Sigmoid colon (tissue), 7 donors: Measurements from ENCODE around the gene GSTT2B. TPM values are rescaled to one million over a fixed set of nuclear protein-coding genes. Genes with fewer than 3 reads are reported as not detected.

Experiments used
- DNase-seq: peaks from one replicate; pipeline ENCODE4 v3.0.0-alpha.2; 2019
- H3K27ac ChIP-seq, 4 donors: fragments of 200-600 bp; sonication (generic); one replicate each; pipeline ENCODE4 v1.5.1; 2016 to 2019; ENCODE audit warnings: mild to moderate bottlenecking in 1 of 4
- H3K27me3 ChIP-seq, 3 donors: fragments of 200-600 bp; sonication (generic); one replicate each; pipeline ENCODE4 v1.5.1; 2019; ENCODE audit warnings: mild to moderate bottlenecking in 1 of 3
- H3K36me3 ChIP-seq, 4 donors: fragments of 200-600 bp; sonication (generic); one replicate each; pipeline ENCODE4 v1.5.1; 2016 to 2019
- H3K4me1 ChIP-seq, 4 donors: fragments of 200-600 bp; sonication (generic); one replicate each; pipeline ENCODE4 v1.5.1; 2017 to 2019
- H3K4me3 ChIP-seq, 4 donors: fragments of 200-600 bp; sonication (generic); one replicate each; pipeline ENCODE4 v1.5.1; 2017 to 2019; ENCODE audit warnings: mild to moderate bottlenecking in 2 of 4, moderate library complexity in 1 of 4
- H3K9me3 ChIP-seq, 4 donors: fragments of 200-600 bp in 3 of 4; sonication (generic) in 3 of 4; one replicate each; pipeline versions ENCODE4 v1.5.1 to v1.6.1; 2013 to 2019
- EP300 ChIP-seq, 4 donors: sonication (generic); formaldehyde crosslinking; IDR thresholded peaks; one replicate each; pipeline ENCODE4 v1.6.1; 2017; ENCODE audit warnings: antibody characterized with exemption in 4 of 4
- POLR2A ChIP-seq, 2 donors: fragments of 450-650 bp; IDR thresholded peaks; one replicate each; pipeline ENCODE4 v1.6.1; 2016; ENCODE audit warnings: antibody characterized with exemption in 2 of 2, mild to moderate bottlenecking in 2 of 2, moderate library complexity in 2 of 2
- POLR2AphosphoS5 ChIP-seq, 4 donors: sonication (generic); formaldehyde crosslinking; IDR thresholded peaks; one replicate each; pipeline ENCODE4 v1.6.1; 2017; ENCODE audit warnings: antibody characterized with exemption in 4 of 4
- WGBS, 2 donors: extraction: QIAGEN DNeasy Blood & Tissue Kit; methylation state at CpG; one replicate each; pipeline ENCODE4 v1.1.7; 2013; 5-methylcytosine and 5-hydroxymethylcytosine counted together
- intact Hi-C: fragments of 100-400 bp; cut with DNase I; formaldehyde crosslinking; loops from one replicate; pipeline ENCODE4 v1.15.1; 2023
- polyA plus RNA-seq, 3 donors: library from polyadenylated mRNA; stranded (reverse); fragments of 200-250 nt; gene quantifications; one replicate each; pipeline ENCODE4 v1.2.3, GENCODE V29; 2013
- total RNA-seq, 4 donors: library from RNA; depleted of rRNA; stranded (reverse); fragments of >200 nt; gene quantifications; one replicate each; pipeline ENCODE4 v1.1.0, GENCODE V29; 2016
- TF ChIP-seq, protein P1 (sequence below), 4 experiments: fragments of 450-650 bp in 3 of 4; fragments of 200-600 bp in 1 of 4; IDR thresholded peaks; one replicate each; pipeline ENCODE4 v1.5.1; 2016 to 2019; ENCODE audit warnings: antibody characterized with exemption in 4 of 4, mild to moderate bottlenecking in 3 of 4, moderate library complexity in 2 of 4
- donor health status: healthy with polysubstance abuse.
- donor health status: Bipolar disorder and iron deficiency.
- donor health status: healthy.

The GSTT2B gene
- total and polyA plus RNA-seq, 7 donors = 0.71 to 9.4 (median 4.2) TPM; not detected in 2

DNA sequence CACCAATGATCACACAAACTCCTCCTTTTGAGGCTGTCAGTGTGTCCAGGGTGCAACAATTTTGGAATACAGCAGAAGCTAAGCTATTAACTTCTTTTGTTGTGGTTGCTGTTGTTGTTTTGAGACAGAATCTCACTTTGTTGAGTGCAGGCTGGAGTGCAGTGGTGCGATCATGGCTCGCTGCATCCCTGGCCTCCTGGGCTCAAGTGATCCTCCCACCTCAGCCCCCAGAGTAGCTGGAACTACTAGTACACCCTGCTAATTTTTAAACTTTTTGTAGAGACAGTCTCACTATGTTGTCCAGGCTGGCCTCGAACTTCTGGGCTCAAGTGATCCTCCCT is 22.0 kb downstream of the GSTT2B start:
- no peaks in the 10 kb centered on the region for H3K9me3 ChIP-seq
- intact Hi-C loops = no loop called here
- no peaks in the 10 kb centered on the region for H3K27me3 ChIP-seq
- H3K36me3 ChIP-seq = no peaks in the 10 kb centered on the region
- no peak for DNase-seq
- H3K27ac ChIP-seq = no peak overlapping the region
- TF ChIP-seq, protein P1, sequence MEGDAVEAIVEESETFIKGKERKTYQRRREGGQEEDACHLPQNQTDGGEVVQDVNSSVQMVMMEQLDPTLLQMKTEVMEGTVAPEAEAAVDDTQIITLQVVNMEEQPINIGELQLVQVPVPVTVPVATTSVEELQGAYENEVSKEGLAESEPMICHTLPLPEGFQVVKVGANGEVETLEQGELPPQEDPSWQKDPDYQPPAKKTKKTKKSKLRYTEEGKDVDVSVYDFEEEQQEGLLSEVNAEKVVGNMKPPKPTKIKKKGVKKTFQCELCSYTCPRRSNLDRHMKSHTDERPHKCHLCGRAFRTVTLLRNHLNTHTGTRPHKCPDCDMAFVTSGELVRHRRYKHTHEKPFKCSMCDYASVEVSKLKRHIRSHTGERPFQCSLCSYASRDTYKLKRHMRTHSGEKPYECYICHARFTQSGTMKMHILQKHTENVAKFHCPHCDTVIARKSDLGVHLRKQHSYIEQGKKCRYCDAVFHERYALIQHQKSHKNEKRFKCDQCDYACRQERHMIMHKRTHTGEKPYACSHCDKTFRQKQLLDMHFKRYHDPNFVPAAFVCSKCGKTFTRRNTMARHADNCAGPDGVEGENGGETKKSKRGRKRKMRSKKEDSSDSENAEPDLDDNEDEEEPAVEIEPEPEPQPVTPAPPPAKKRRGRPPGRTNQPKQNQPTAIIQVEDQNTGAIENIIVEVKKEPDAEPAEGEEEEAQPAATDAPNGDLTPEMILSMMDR (IDR thresholded peaks at IDR 0.05) = no peak
- TF ChIP-seq POLR2A (IDR thresholded peaks at IDR 0.05) = no peak
- no peak for TF ChIP-seq EP300 (IDR thresholded peaks at IDR 0.05)
- no peak for TF ChIP-seq POLR2AphosphoS5 (IDR thresholded peaks at IDR 0.05)
- H3K4me3 ChIP-seq = no peak overlapping the region
- H3K4me1 ChIP-seq = no peaks in the 10 kb centered on the region
- 76 to 87% methylated on average over 3 of the region's 3 CpGs for WGBS, 2 donors

DNA sequence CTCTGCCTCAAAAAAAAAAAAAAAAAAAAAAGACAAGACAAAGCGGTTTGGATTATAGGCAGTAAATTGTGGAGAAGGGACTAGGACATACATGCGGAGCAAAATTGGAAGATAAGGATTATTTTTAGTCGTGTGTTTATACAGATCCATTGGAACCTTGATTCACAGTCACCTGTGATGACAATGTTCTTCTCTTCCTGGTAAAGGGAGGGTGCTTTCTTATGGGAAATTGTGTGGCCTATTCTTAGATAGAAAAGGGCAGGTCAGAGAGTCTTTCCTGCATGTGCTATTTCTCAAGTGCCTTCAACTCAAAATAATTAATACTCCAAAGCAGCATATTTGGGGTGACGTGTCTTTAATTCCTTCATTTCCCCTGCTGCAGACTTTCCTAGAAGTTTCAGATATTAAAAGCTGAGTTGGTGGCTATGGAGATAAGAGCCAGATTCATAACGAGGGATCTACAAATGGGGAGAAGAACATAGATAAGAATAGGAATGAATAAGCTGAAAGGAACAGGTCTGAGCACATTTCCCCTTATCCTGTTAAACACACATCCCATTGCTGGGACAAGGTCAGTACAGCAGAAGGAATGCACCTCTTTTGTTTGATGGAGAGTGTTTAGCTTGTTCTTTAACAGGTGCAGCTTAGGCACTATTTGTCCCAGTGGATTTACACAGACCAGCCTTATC is 22.5 kb downstream of the GSTT2B start:
- WGBS, 2 donors = 76% methylated on average over 5 of the region's 5 CpGs
- Histone ChIP-seq H3K9me3 (no peaks in the 10 kb centered on the region), H3K27ac (no peak overlapping the region), H3K36me3 (no peaks in the 10 kb centered on the region), H3K27me3 (no peaks in the 10 kb centered on the region), H3K4me3 (no peak overlapping the region), H3K4me1 (no peaks in the 10 kb centered on the region)
- TF ChIP-seq, protein P1 (IDR thresholded peaks at IDR 0.05) = no peak
- TF ChIP-seq EP300 (IDR thresholded peaks at IDR 0.05) (no peak), POLR2A (IDR thresholded peaks at IDR 0.05) (no peak), POLR2AphosphoS5 (IDR thresholded peaks at IDR 0.05) (no peak)
- no peak for DNase-seq
- intact Hi-C loops = no loop called here

DNA sequence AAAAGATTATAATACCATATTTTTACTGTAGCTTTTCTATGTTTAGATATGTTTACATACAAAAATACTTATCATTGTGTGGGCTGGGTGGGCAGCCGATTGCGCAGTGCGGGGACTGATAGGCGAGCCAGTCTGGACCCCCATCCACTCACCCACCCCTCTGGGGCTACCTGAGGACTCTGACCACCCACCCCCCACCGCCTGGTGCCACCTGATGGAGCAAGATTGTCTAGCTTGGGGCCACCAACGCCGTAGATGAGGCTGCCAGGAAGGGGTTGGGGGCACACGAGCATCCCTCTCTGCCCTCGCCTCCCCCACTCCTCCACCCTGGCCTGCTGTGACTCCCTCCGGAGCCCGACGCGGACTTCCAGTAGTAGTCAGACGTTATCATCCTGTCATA is 34.4 kb downstream of the GSTT2B start:
- Histone ChIP-seq H3K36me3 (peaks cover 0 to 35% (median 14%) of the 10 kb centered on the region in 4 donors), H3K27ac (no peak overlapping the region), H3K27me3 (no peaks in the 10 kb centered on the region), H3K9me3 (peaks cover 0 to 10% (median 0%) of the 10 kb centered on the region in 4 donors), H3K4me1 (no peaks in the 10 kb centered on the region), H3K4me3 (no peak overlapping the region)
- TF ChIP-seq, protein P1 (IDR thresholded peaks at IDR 0.05) = no peak
- TF ChIP-seq EP300 (IDR thresholded peaks at IDR 0.05) = no peak
- TF ChIP-seq POLR2A (IDR thresholded peaks at IDR 0.05) = no peak
- no peak for TF ChIP-seq POLR2AphosphoS5 (IDR thresholded peaks at IDR 0.05)
- 78 to 84% methylated on average over 14 of the region's 14 CpGs for whole genome bisulfite sequencing, 2 donors
- no peak for DNase-seq
- intact Hi-C loops = no loop called here

DNA sequence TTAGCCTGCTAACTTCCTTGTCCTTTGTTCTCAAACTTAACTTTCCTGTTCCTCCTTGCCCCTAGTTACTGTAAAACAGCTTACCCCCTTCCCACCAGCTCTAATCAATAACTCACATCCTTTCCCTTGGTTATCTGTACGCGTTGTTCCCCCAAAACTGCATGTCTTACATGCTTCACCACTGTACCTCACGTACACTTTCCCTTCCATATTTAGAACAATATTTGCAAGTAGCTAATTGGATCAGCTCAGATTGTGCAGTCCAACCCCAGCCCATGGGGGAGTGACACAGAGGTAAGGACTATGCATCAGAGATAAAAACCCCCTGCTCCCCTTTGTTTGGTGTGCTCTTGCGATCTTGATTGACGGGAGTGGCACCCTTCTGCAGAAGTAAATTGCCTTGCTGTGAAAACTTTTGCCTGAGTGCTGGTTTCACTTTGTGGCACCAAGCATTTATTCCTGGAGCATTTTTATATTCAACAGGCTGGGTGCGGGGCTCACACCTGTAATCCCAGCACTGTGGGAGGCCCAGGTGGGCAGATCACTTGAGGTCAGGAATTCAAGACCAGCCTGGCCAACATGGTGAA is 35.9 kb downstream of the GSTT2B start:
- no peaks in the 10 kb centered on the region for H3K27me3 ChIP-seq
- H3K9me3 ChIP-seq = peaks cover 0 to 10% (median 0%) of the 10 kb centered on the region in 4 donors
- H3K36me3 ChIP-seq = peaks cover 0 to 29% (median 14%) of the 10 kb centered on the region in 4 donors
- 92 to 94% methylated on average over 6 of the region's 6 CpGs for WGBS, 2 donors
- H3K4me1 ChIP-seq = peaks cover 0 to 1% (median 0%) of the 10 kb centered on the region in 4 donors
- TF ChIP-seq POLR2AphosphoS5 (IDR thresholded peaks at IDR 0.05) (no peak), EP300 (IDR thresholded peaks at IDR 0.05) (no peak), POLR2A (IDR thresholded peaks at IDR 0.05) (no peak)
- TF ChIP-seq, protein P1 (IDR thresholded peaks at IDR 0.05) = no peak
- DNase-seq = no peak
- H3K4me3 ChIP-seq = no peak overlapping the region
- H3K27ac ChIP-seq = no peak overlapping the region
- intact Hi-C loops = no loop called here
